NCI-H2196 treated with DMSO at 0.1 percent for 48 hours (cell line): Measurements from ENCODE around the gene MICU1.
"Not testable (repeated sequence)": the region's sequence is repeated elsewhere in the genome, so short reads cannot be mapped to it uniquely, and the experiment has no call there.

ENCODE experiments used
- DNase-seq: peaks from one replicate; lab custom pipeline; 2025; ENCODE audit not compliant: unreplicated experiment; lab: John Stamatoyannopoulos, UW

MICU1 gene

GRCh38 chr10:72331575-72332422 is 294.1 kb downstream of the MICU1 start:
- DNase-seq, result peak; percentile 72

- DNase-seq, result no peak
Observed at GRCh38 chr10:72330069-72330426, 295.8 kb downstream of the MICU1 start.

DNA sequence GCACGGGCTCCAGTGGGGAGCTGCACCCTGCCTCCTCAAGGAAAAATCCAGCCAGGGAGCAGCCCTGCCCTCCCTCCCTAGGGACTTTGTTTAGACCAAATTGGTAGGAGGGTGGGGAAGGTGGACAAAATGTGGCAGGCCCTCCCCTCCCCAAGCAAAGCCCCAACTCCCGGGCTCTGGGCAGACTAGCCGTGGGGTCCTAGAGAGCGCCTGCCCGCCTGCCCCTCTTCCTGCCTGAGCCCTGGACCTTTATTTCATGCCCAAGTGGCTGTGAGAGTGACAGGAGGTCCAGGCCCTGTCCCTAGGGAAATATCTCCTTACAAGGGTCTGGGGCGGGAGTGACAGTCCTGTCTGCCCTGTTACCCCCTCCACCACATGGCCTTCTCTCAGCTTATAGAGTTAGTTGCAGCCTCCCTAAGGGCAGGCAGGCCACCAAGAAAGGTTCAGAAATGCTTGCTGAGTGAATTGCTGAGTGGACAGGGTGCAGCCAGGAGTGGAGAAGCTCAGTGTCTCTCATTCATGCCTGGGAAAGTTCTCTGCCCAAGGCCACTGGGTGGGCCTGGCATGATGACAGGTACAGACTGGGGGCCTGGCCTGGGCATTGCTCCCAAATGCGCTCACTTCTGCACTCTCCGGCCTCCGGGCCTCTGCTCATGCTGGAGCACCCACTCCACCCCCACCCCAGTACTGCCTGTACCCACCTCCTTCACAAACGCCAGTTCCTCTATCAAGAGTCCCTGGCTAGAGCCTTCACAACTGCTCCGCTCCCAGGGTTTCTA is 296.4 kb downstream of the MICU1 start:
- no peak for DNase-seq

GRCh38 chr10:72328829-72329204 is 297.1 kb downstream of the MICU1 start:
- DNase-seq, result no peak

GRCh38 chr10:72328045-72328828 is 297.6 kb downstream of the MICU1 start:
- DNase-seq, result peak; percentile 9

- not testable (repeated sequence) for DNase-seq
Observed at GRCh38 chr10:72326665-72327603, 298.9 kb downstream of the MICU1 start.

GRCh38 chr10:72325243-72326175 is 300.4 kb downstream of the MICU1 start:
- DNase-seq, result peak; percentile 77

DNA sequence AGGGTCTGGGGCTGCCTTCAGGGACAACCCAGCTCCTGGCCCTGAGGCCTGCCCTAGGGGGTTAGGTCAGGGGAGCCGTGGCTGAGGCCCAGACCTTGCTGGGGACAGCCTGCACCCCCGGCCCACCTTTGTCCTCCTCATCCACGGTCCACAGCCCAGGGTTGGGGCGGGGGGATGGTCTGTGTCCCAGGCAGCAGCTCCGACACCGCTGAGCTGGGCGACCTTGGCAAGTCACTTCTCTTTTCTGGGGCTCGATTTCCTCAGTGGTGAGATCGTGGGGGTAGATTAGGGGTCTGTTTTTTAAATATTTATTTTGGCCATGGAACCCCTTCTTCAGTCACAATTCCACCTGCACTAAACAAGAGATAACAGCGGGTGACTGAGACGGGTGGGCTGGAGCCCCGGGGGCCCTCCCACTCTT is 302.1 kb downstream of the MICU1 start:
- no peak for DNase-seq

DNA sequence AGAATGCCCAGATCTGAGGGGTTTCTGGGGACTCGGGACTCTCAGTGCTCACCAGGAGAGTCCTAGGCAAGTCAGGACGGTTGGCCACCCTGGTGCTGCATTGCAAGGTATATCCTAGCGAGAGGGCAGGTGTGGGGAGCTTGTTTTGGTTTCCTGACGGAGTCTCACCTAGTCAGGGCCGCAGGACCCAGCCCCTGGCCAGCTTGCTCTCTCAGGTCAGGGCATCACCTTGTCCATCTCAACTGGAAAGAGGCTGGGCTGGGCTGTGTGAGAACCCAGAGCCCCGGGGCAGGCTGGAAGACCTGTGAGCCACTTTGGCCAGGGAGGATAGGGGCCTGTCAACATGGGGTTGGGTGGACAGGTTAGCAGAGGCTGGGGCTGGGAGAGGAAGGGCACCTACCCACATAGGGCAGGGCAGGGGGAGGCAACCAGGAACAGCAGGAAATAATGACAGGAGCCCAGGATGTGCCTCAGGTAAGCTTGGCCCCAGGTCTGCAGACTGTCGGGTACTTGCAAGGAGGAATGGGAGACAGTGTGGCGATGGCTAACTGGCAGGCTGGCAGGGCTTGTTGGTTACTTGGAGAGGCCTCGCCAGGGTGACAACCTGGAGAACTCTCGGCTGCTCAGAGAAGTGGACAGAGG is 302.6 kb downstream of the MICU1 start:
- no peak for DNase-seq

- DNase-seq, result no peak
Observed at GRCh38 chr10:72322280-72323058, 303.4 kb downstream of the MICU1 start.

DNA sequence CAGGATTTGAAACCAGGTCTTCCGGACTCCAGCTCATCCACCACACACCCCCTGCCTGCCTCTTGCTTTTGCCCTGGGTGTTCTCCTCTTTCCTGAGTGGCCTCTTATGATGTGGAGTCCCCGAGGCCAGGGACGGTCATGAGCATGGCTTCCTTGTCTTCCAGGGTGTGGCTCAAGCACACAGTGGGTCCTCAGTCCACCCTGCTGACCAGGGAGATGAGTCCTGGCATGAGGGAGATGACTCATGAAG is 303.9 kb downstream of the MICU1 start:
- DNase-seq, result no peak

DNA sequence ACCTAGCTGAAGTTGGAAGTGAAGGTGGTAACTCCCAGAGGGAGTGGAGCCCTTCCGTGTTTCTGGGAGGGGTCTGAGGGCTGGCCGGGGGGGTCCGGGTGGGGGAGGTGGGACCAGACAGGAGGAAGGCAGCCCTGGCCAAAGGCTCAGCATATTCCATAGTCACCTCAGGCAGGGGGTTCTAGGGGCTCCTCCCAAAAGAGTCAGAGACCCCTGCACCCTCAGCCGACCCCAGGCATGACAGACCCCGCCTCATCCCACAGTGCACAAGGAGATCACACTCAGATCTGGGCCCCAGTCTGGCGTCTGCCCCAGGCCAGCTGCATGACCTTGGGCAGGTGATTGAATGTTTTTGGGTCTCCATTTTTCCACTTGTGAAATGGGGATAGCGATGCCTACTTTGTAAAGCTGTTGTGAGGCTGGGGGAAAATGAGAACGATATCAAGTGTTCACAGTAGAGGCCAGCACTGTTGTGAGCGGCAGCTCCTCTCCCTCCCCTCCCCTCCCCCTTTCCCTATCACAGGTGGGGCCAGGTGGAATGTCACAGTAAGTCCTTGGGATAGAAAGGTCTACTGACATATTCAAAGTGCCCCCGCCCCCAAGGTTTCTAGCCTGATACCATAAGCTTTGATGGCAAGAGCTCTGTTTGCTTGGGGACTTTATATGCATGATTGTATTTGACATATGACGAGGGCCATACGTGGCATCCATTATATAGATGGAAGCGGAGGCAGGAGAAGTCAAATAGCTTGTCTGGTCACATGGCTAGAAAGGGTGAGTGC is 304.4 kb downstream of the MICU1 start:
- no peak for DNase-seq

DNA sequence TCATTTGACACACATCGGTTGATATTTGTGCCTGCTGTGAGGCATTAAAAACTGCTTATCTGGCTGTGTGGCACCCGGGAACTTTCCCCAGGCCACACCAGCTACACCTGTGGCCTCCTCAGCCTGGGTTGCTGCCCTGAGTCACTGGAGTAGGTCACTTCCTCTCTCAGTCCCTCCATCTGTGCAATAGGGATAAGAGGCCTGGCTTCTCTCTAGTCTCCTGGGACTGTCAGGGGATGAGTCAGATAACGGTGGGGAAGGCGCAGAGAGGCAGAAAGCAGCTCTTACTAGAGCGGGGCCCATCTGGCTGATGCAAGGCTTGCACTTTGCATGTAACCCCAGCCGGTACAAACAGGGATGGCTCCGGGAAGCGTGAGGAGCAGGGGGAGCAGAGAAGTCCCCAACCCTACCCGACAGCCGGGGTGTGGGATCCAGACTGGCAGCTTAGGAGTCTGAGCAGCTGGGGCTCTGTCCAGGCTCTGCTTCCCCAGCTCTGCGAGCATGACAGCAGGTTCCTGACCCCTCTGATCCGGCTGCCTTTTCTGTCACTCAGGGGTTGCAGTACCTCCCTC is 305.1 kb downstream of the MICU1 start:
- DNase-seq, result peak; percentile 5

GRCh38 chr10:72319416-72320254 is 306.2 kb downstream of the MICU1 start:
- DNase-seq, result peak; percentile 87

DNA sequence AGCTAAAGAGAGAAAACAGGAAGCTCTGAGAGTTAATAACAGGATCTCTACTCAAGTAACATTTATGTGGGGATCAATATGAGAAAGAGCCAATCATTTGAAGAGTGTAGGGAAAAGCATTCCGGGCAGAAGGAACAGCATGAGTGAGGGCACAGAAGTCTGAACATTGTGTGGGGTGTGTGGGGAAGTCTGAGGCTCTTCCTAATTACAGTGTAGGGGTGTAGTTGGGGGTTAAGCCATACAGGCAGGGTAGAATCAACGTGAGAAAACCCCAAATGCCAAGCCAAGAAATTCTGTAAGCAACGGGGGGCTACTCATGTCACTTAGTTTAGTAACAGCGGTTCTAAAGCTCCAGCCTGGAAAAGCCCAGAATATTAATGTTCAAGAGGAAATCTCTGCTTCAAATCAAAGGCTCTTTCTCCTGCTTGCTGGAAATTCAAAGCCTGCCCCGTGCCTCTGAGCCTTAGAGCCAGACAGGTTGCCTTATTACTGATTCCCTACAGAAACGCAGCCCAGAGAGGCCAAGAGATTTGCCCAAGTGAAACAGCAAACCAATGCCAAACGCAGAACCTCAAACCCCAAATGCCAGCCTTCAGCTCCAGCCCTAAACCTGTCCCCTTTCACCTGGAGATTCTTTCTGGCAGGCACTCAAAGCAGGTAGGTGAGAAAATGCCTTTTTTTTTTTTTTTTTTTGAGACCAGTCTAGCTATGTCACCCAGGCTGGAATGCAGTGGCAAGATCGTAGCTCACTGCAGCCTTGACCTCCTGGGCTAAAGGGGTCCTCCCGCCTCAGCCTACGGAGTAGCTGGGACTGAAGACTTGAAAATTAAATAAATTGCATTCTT is 307.2 kb downstream of the MICU1 start:
- DNase-seq, result no peak
